Measurements from ENCODE around the gene RIT2.

Gene RIT2

DNA sequence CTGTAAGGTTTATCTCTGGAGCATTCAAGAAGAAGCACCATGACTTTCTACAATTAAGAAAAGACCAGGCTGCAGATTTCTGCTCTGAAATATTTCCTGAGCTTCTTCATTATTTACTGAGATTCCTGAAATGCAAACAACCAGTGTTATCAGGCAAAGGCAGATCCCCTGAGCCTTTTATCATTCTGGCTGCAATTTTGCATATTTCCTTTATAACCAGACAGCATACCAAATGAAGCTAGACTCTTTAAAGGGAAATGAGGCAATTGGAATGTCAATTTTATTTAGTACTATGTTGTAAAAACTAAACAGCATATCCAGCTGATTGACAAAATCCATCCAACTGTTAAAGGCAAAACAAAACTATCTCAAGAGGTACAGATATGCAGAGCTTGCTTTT is 372.5 kb downstream of the RIT2 start:
- TF ChIP-seq, protein P1, sequence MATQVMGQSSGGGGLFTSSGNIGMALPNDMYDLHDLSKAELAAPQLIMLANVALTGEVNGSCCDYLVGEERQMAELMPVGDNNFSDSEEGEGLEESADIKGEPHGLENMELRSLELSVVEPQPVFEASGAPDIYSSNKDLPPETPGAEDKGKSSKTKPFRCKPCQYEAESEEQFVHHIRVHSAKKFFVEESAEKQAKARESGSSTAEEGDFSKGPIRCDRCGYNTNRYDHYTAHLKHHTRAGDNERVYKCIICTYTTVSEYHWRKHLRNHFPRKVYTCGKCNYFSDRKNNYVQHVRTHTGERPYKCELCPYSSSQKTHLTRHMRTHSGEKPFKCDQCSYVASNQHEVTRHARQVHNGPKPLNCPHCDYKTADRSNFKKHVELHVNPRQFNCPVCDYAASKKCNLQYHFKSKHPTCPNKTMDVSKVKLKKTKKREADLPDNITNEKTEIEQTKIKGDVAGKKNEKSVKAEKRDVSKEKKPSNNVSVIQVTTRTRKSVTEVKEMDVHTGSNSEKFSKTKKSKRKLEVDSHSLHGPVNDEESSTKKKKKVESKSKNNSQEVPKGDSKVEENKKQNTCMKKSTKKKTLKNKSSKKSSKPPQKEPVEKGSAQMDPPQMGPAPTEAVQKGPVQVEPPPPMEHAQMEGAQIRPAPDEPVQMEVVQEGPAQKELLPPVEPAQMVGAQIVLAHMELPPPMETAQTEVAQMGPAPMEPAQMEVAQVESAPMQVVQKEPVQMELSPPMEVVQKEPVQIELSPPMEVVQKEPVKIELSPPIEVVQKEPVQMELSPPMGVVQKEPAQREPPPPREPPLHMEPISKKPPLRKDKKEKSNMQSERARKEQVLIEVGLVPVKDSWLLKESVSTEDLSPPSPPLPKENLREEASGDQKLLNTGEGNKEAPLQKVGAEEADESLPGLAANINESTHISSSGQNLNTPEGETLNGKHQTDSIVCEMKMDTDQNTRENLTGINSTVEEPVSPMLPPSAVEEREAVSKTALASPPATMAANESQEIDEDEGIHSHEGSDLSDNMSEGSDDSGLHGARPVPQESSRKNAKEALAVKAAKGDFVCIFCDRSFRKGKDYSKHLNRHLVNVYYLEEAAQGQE (IDR thresholded peaks at IDR 0.05; ENCODE audit: low read depth), result no peak
- TF ChIP-seq, protein P2, sequence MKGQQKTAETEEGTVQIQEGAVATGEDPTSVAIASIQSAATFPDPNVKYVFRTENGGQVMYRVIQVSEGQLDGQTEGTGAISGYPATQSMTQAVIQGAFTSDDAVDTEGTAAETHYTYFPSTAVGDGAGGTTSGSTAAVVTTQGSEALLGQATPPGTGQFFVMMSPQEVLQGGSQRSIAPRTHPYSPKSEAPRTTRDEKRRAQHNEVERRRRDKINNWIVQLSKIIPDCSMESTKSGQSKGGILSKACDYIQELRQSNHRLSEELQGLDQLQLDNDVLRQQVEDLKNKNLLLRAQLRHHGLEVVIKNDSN (IDR thresholded peaks at IDR 0.05), result no peak
- TF ChIP-seq EGR1 (IDR thresholded peaks at IDR 0.05) (no peak), CREB1 (IDR thresholded peaks at IDR 0.05; ENCODE audit: low read depth) (no peak), NFIC (IDR thresholded peaks at IDR 0.05) (no peak), TAF1 (IDR thresholded peaks at IDR 0.05; ENCODE audit: low read depth) (no peak), RAD21 (IDR thresholded peaks at IDR 0.05; ENCODE audit: low read depth) (no peak), YY1 (IDR thresholded peaks at IDR 0.05; ENCODE audit: low read depth) (no peak), FOXM1 (IDR thresholded peaks at IDR 0.05; ENCODE audit: borderline replicate concordance, low read depth) (no peak), EP300 (IDR thresholded peaks at IDR 0.05; ENCODE audit: borderline replicate concordance) (no peak), TCF12 (IDR thresholded peaks at IDR 0.05; ENCODE audit: low read depth) (no peak), ZBTB7A (IDR thresholded peaks at IDR 0.05; ENCODE audit: low read depth) (no peak), CEBPB (IDR thresholded peaks at IDR 0.05) (no peak), TEAD4 (IDR thresholded peaks at IDR 0.05) (no peak)
- TF ChIP-seq, protein P3, sequence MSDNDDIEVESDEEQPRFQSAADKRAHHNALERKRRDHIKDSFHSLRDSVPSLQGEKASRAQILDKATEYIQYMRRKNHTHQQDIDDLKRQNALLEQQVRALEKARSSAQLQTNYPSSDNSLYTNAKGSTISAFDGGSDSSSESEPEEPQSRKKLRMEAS (IDR thresholded peaks at IDR 0.05), result no peak

DNA sequence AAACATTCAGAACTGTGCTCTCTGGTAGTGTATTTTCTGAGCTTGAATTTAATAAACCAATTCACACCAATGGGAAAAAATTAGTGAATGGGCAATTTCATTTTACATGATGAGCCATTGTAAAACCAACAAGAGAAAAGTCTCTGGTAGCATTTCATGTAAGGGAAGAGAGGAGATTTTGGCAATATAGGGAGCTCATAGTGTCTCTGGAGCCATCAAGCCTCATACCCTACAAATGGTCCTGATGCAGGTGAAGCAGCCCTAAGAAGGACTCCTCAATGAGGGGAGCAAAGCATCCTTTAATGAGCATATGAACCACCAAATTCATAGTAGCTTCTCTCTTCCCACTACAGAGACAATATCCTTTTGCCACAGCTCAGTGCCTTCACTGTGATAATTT is 373.0 kb downstream of the RIT2 start:
- TF ChIP-seq EP300 (IDR thresholded peaks at IDR 0.05; ENCODE audit: borderline replicate concordance), result no peak
- no peak for TF ChIP-seq RAD21 (IDR thresholded peaks at IDR 0.05; ENCODE audit: low read depth)
- TF ChIP-seq EGR1 (IDR thresholded peaks at IDR 0.05), result no peak
- TF ChIP-seq TAF1 (IDR thresholded peaks at IDR 0.05; ENCODE audit: low read depth), result no peak
- TF ChIP-seq FOXM1 (IDR thresholded peaks at IDR 0.05; ENCODE audit: borderline replicate concordance, low read depth), result no peak
- TF ChIP-seq CEBPB (IDR thresholded peaks at IDR 0.05), result no peak
- no peak for TF ChIP-seq TEAD4 (IDR thresholded peaks at IDR 0.05)
- TF ChIP-seq YY1 (IDR thresholded peaks at IDR 0.05; ENCODE audit: low read depth), result no peak
- no peak for TF ChIP-seq ZBTB7A (IDR thresholded peaks at IDR 0.05; ENCODE audit: low read depth)

DNA sequence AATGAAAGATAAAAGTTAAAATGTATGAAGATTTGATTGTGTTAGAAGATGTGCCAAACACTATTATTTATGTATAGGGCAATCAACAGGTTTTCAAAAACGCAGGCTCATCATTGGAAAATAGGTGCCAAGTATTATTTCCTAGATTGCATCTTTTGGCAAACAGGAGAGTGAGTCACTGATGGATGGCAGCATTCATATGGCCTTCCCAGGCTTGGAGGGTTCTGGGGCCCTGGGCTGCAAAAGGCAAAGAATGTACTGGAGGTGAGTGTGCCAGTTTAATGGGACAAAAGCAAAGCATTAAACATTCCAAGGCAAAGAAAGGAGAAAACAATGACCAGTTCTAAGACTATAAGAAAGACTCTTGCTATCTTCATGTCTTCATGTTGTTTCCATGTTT is 379.4 kb downstream of the RIT2 start:
- TF ChIP-seq, protein P2 (IDR thresholded peaks at IDR 0.05), result no peak
- no peak for TF ChIP-seq EGR1 (IDR thresholded peaks at IDR 0.05)
- TF ChIP-seq EP300 (IDR thresholded peaks at IDR 0.05; ENCODE audit: borderline replicate concordance), result no peak
- TF ChIP-seq NFIC (IDR thresholded peaks at IDR 0.05), result no peak
- TF ChIP-seq TAF1 (IDR thresholded peaks at IDR 0.05; ENCODE audit: low read depth), result no peak
- TF ChIP-seq CEBPB (IDR thresholded peaks at IDR 0.05), result no peak
- TF ChIP-seq, protein P3 (IDR thresholded peaks at IDR 0.05), result no peak

DNA sequence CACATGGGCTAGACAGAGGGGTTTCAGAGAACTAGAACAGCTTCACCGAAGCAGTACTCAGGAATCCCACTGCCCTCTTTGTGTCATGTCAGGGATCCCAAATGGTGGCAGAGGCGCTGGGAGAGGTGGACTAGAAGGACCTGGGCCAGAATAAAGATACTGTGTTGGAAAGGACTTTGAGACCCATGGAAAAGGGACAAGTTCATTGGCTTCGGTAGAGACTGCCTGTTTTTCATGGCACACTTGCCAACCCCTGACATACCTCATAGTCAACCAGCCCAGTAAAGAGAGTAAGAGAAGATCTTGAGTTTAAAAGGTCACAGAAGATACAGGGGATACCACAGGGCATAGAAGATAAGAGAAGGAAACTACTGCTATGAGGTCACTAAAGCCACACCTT is 381.0 kb downstream of the RIT2 start:
- TF ChIP-seq EGR1 (IDR thresholded peaks at IDR 0.05) (no peak), NFIC (IDR thresholded peaks at IDR 0.05) (no peak), TAF1 (IDR thresholded peaks at IDR 0.05; ENCODE audit: low read depth) (no peak), ZBTB7A (IDR thresholded peaks at IDR 0.05; ENCODE audit: low read depth) (no peak), FOXM1 (IDR thresholded peaks at IDR 0.05; ENCODE audit: borderline replicate concordance, low read depth) (no peak), TEAD4 (IDR thresholded peaks at IDR 0.05) (no peak), CEBPB (IDR thresholded peaks at IDR 0.05) (no peak), RAD21 (IDR thresholded peaks at IDR 0.05; ENCODE audit: low read depth) (no peak), YY1 (IDR thresholded peaks at IDR 0.05; ENCODE audit: low read depth) (no peak)
- TF ChIP-seq, protein P2 (IDR thresholded peaks at IDR 0.05), result no peak

DNA sequence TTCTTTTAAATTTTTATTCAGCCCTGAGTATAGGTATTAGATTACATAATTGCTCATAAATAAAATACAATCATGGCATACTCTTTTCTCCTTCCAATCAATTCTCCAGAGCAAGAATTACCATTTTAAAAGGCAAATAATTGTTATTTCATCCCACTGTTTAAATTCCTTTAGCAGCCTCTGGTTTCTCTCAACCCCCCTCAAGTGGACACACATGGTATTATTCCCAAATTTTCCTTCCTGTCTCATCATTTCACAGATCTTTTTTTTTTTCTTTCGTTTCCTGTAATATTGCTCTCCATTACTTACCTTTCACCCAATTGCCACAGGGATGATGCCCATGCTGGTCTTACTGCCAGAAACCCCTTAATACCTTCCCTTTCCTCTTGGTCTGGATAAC is 385.2 kb downstream of the RIT2 start:
- TF ChIP-seq EGR1 (IDR thresholded peaks at IDR 0.05) (no peak), FOXM1 (IDR thresholded peaks at IDR 0.05; ENCODE audit: borderline replicate concordance, low read depth) (no peak), TEAD4 (IDR thresholded peaks at IDR 0.05) (no peak), ZBTB7A (IDR thresholded peaks at IDR 0.05; ENCODE audit: low read depth) (no peak), TCF12 (IDR thresholded peaks at IDR 0.05; ENCODE audit: low read depth) (no peak), TAF1 (IDR thresholded peaks at IDR 0.05; ENCODE audit: low read depth) (no peak), YY1 (IDR thresholded peaks at IDR 0.05; ENCODE audit: low read depth) (no peak), CEBPB (IDR thresholded peaks at IDR 0.05) (no peak), NFIC (IDR thresholded peaks at IDR 0.05) (no peak)
- TF ChIP-seq, protein P3 (IDR thresholded peaks at IDR 0.05), result no peak
- TF ChIP-seq, protein P2 (IDR thresholded peaks at IDR 0.05), result no peak
- TF ChIP-seq, protein P1 (IDR thresholded peaks at IDR 0.05; ENCODE audit: low read depth), result no peak
